ENCODE data around the gene MX2. TPM values are rescaled to one million over a fixed set of nuclear protein-coding genes. Genes with fewer than 3 reads are reported as not detected.
"Not testable (repeated sequence)": the region's sequence is repeated elsewhere in the genome, so short reads cannot be mapped to it uniquely, and the experiment has no call there.

MX2 gene
- total and polyA plus RNA-seq, 2 donors (not counting 3 experiments of a cell fraction or from before 2014, with no cell fraction given): 0.01 TPM; not detected in 1

DNA sequence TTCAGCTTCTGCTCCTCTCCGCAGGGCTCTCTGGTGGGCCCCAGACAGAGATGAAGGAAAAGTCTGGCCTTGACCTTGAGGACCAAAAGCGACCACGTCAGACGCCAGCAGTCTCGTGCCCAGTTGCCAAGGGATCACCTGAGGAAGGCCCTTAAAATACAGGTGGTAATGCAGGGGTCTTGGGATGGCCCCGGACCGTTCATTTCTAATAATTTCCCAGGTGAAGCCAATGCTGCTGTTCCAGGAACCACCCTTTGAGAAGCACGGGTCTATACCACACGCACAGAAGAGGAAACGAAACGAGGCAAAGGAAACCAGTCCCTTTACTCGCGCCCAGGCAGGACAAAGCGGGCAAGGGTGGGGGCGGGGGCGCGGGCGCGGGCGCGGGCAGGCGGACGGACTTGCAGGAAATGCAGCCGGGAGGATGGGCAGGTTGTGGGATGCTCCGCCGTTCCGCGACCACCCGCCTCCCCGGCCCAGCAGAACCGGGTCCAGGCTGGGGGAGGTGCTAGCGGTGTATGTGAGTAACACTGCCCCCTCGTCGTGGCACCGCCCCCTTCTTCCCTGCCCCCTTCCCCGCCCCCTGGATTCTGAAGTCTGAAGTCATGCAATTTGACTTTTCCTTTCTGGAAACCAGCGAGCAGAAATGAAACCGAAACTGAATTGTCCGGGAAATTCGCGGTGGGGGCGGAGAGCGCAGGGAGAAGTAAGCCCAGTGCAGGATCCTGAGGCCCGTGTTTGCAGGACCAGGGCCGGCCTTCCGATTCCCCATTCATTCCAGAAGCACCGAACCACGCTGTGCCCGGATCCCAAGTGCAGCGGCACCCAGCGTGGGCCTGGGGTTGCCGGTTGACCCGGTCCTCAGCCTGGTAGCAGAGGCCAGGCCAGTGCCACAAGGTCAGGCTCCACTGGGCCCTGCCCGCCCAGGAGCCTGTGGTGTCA lies 58.4 kb downstream of the MX2 start:
- CTCF ChIA-PET: no interaction called here
- FAIRE-seq (peak; percentile 93), DNase-seq (ENCODE audit: low read depth, low spot score) (peak; percentile 91)
- intact Hi-C loops (cut with micrococcal nuclease) (loop anchor here (5.0 kb wide), 1 partner anchor 253 kb away; the partner anchor contains the start of gene BACE2), dilution Hi-C loops (cut with MboI; ENCODE audit: extremely low pct_ligation_motif_present, low sequenced_read_pairs) (no loop called here)
- Histone ChIP-seq H3K4me2 (ENCODE audit: insufficient read depth, low read length) (peak overlapping the region; percentile 72), H3K4me1 (ENCODE audit: control insufficient read depth, extremely low read depth, insufficient read depth, low read length) (no peaks in the 10 kb centered on the region), H3K9me3 (replicated peaks; ENCODE audit: control insufficient read depth, insufficient read depth, low read length) (no peaks in the 10 kb centered on the region), H3K36me3 (ENCODE audit: control insufficient read depth in 2 of 2, extremely low read depth in 1 of 2, insufficient read depth in 2 of 2, low read length in 2 of 2) (no peaks in the 10 kb centered on the region), H3K27me3 (ENCODE audit: control insufficient read depth in 2 of 2, insufficient read depth in 2 of 2, low read length in 2 of 2) (no peaks in the 10 kb centered on the region), H3K79me2 (ENCODE audit: control insufficient read depth, insufficient read depth, low read length) (no peaks in the 10 kb centered on the region), H2AFZ (ENCODE audit: low read depth, low read length) (peak overlapping the region; percentile 71), H3K9ac (replicated peaks; ENCODE audit: extremely low read depth, insufficient read depth, low read length) (peak overlapping the region; percentile 66), H3K27ac (ENCODE audit: insufficient read depth, low read depth, low read length) (peak overlapping the region; percentile 27), H3K9me1 (replicated peaks; ENCODE audit: control insufficient read depth, extremely low read depth, insufficient read depth, low read length) (no peaks in the 10 kb centered on the region), H3K4me3 (replicated peaks in 1 of 3; ENCODE audit: insufficient read depth in 1 of 3, low read depth in 1 of 3, low read length in 3 of 3) (peak overlapping the region; percentile 37 to 82 (median 39)), H4K20me1 (replicated peaks; ENCODE audit: control insufficient read depth, extremely low read depth, insufficient read depth, low read length) (no peaks in the 10 kb centered on the region)
- POLR2A ChIA-PET: no interaction called here
- BruUV-seq (replicated peaks): TSS peak; percentile 72
- TF ChIP-seq, protein P1, sequence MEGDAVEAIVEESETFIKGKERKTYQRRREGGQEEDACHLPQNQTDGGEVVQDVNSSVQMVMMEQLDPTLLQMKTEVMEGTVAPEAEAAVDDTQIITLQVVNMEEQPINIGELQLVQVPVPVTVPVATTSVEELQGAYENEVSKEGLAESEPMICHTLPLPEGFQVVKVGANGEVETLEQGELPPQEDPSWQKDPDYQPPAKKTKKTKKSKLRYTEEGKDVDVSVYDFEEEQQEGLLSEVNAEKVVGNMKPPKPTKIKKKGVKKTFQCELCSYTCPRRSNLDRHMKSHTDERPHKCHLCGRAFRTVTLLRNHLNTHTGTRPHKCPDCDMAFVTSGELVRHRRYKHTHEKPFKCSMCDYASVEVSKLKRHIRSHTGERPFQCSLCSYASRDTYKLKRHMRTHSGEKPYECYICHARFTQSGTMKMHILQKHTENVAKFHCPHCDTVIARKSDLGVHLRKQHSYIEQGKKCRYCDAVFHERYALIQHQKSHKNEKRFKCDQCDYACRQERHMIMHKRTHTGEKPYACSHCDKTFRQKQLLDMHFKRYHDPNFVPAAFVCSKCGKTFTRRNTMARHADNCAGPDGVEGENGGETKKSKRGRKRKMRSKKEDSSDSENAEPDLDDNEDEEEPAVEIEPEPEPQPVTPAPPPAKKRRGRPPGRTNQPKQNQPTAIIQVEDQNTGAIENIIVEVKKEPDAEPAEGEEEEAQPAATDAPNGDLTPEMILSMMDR (IDR thresholded peaks at IDR 0.05; ENCODE audit: extremely low read depth in 1 of 2, insufficient read depth in 1 of 2, low read depth in 1 of 2, low read length in 2 of 2): no peak
- TF ChIP-seq JUN (IDR thresholded peaks at IDR 0.05; ENCODE audit: borderline replicate concordance, insufficient read depth, insufficient read length, low read depth) (no peak), EZH2 (IDR thresholded peaks at IDR 0.05; ENCODE audit: borderline replicate concordance, low read depth, low read length, severe bottlenecking) (no peak), MYC (IDR thresholded peaks at IDR 0.05; ENCODE audit: low read depth, low read length) (no peak), GATA2 (IDR thresholded peaks at IDR 0.05; ENCODE audit: insufficient read depth, insufficient read length, low read depth, low read length) (no peak), FOS (IDR thresholded peaks at IDR 0.05; ENCODE audit: borderline replicate concordance, insufficient read depth, low read length) (no peak), POLR2AphosphoS5 (IDR thresholded peaks at IDR 0.05; ENCODE audit: insufficient read depth, low read depth, low read length) (no peak), POLR2A (IDR thresholded peaks at IDR 0.05; ENCODE audit: low read depth, low read length) (no peak)
- TF ChIP-seq, protein P2, sequence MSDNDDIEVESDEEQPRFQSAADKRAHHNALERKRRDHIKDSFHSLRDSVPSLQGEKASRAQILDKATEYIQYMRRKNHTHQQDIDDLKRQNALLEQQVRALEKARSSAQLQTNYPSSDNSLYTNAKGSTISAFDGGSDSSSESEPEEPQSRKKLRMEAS (IDR thresholded peaks at IDR 0.05; ENCODE audit: insufficient read depth, insufficient read length): no peak

DNA sequence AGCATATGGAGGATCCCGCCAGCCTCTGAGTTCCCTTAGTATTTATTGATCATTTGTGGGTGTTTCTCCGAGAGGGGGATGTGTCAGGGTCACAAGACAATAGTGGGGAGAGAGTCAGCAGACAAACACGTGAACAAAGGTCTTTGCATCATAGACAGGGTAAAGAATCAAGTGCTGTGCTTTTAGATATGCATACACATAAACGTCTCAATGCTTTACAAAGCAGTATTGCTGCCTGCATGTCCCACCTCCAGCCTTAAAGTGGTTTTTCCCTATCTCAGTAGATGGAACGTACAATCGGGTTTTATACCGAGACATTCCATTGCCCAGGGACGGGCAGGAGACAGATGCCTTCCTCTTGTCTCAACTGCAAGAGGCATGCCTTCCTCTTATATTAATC lies 59.2 kb downstream of the MX2 start:
- BruUV-seq (replicated peaks); H3K4me1 ChIP-seq (ENCODE audit: control insufficient read depth, extremely low read depth, insufficient read depth, low read length); H3K36me3 ChIP-seq (ENCODE audit: control insufficient read depth in 2 of 2, extremely low read depth in 1 of 2, insufficient read depth in 2 of 2, low read length in 2 of 2); H3K27me3 ChIP-seq (ENCODE audit: control insufficient read depth in 2 of 2, insufficient read depth in 2 of 2, low read length in 2 of 2); H2AFZ ChIP-seq (ENCODE audit: low read depth, low read length); H3K79me2 ChIP-seq (ENCODE audit: control insufficient read depth, insufficient read depth, low read length); H3K9me1 ChIP-seq (replicated peaks; ENCODE audit: control insufficient read depth, extremely low read depth, insufficient read depth, low read length); DNase-seq (ENCODE audit: low read depth, low spot score); CTCF ChIA-PET; H4K20me1 ChIP-seq (replicated peaks; ENCODE audit: control insufficient read depth, extremely low read depth, insufficient read depth, low read length); H3K9me3 ChIP-seq (replicated peaks; ENCODE audit: control insufficient read depth, insufficient read depth, low read length); dilution Hi-C loops (cut with MboI; ENCODE audit: extremely low pct_ligation_motif_present, low sequenced_read_pairs); FAIRE-seq; POLR2A ChIA-PET: not testable (repeated sequence)
- Histone ChIP-seq H3K4me2 (ENCODE audit: insufficient read depth, low read length) (peak overlapping the region; percentile 45), H3K27ac (ENCODE audit: insufficient read depth, low read depth, low read length) (peak overlapping the region; percentile 27), H3K4me3 (replicated peaks in 1 of 3; ENCODE audit: insufficient read depth in 1 of 3, low read depth in 1 of 3, low read length in 3 of 3) (peak overlapping the region in 1 of 3 experiments; percentile 39), H3K9ac (replicated peaks; ENCODE audit: extremely low read depth, insufficient read depth, low read length) (peak overlapping the region; percentile 66)
- intact Hi-C loops (cut with micrococcal nuclease): loop anchor here (5.0 kb wide), 1 partner anchor 254 kb away; the partner anchor contains the start of gene BACE2

Measured in endothelial cell of umbilical vein (primary cell).